DOHH2 (cell line): ENCODE measurements around the gene LRRC10B.

Experiments
- H3F3A ChIP-seq: fragments of 200-600 bp; sonication (generic), shearing (Covaris generic); 2 replicates; pipeline ENCODE4 v1.6.0; 2016; ENCODE audit warnings: antibody characterized with exemption, mild to moderate bottlenecking; ENCODE audit not compliant: control insufficient read depth, insufficient read depth
- H3K27ac ChIP-seq: fragments of 200-600 bp; sonication (generic); 2 replicates; pipeline ENCODE4 v1.5.1; 2014; ENCODE audit warnings: low read depth, mild to moderate bottlenecking, low read length, moderate library complexity
- H3K27me3 ChIP-seq: fragments of 200-600 bp; sonication (generic); 2 replicates; pipeline ENCODE4 v1.6.1; 2014; ENCODE audit warnings: mild to moderate bottlenecking, low read length, mixed read lengths; ENCODE audit not compliant: control insufficient read depth
- H3K36me3 ChIP-seq: fragments of 200-600 bp; sonication (generic); 2 replicates; pipeline ENCODE4 v1.6.1; 2014; ENCODE audit warnings: mild to moderate bottlenecking, low read length, moderate library complexity, mixed read lengths; ENCODE audit not compliant: control insufficient read depth
- H3K4me1 ChIP-seq: fragments of 200-600 bp; sonication (generic); 2 replicates; pipeline ENCODE4 v1.6.1; 2014; ENCODE audit warnings: mild to moderate bottlenecking, low read length, mixed read lengths; ENCODE audit not compliant: control insufficient read depth
- H3K4me2 ChIP-seq: fragments of 200-600 bp; sonication (generic); 2 replicates; pipeline ENCODE4 v1.6.0; 2014; ENCODE audit warnings: mild to moderate bottlenecking, low read length, moderate library complexity
- H3K4me3 ChIP-seq: fragments of 200-600 bp; sonication (generic); 2 replicates; pipeline ENCODE4 v1.5.1; 2014; ENCODE audit warnings: mild to moderate bottlenecking, low read length, mixed read lengths
- H3K79me2 ChIP-seq: fragments of 200-600 bp; sonication (generic); 2 replicates; pipeline ENCODE4 v1.6.1; 2014; ENCODE audit warnings: mild to moderate bottlenecking, low read length, mixed read lengths; ENCODE audit not compliant: control insufficient read depth
- H3K9me2 ChIP-seq: fragments of 200-600 bp; sonication (generic); replicated peaks from 2 replicates; pipeline ENCODE4 v1.6.1; 2014; ENCODE audit warnings: mild to moderate bottlenecking, low read length, mixed read lengths; ENCODE audit not compliant: control insufficient read depth
- H3K9me3 ChIP-seq: fragments of 200-600 bp; sonication (generic); 2 replicates; pipeline ENCODE4 v1.6.1; 2014; ENCODE audit warnings: antibody characterized with exemption, low read length, mixed read lengths; ENCODE audit not compliant: control insufficient read depth, insufficient read depth
- H4K20me1 ChIP-seq: fragments of 200-600 bp; sonication (generic); 2 replicates; pipeline ENCODE4 v1.6.0; 2014; ENCODE audit warnings: low read depth, mild to moderate bottlenecking, antibody characterized with exemption, low read length, moderate library complexity; ENCODE audit not compliant: control insufficient read depth, insufficient read depth
- EZH2phosphoT487 ChIP-seq: fragments of 200-600 bp; sonication (generic); IDR thresholded peaks from 2 replicates; pipeline ENCODE4 v1.6.1; 2017; ENCODE audit warnings: borderline replicate concordance, mild to moderate bottlenecking, antibody characterized with exemption, low read length, moderate library complexity, mixed read lengths
- TF ChIP-seq, protein P1 (sequence below): fragments of 200-600 bp; sonication (generic); IDR thresholded peaks from one replicate; pipeline ENCODE4 v1.5.1; 2014; ENCODE audit warnings: antibody characterized with exemption, mild to moderate bottlenecking, low read depth, low read length; ENCODE audit not compliant: poor library complexity, severe bottlenecking

LRRC10B gene

DNA sequence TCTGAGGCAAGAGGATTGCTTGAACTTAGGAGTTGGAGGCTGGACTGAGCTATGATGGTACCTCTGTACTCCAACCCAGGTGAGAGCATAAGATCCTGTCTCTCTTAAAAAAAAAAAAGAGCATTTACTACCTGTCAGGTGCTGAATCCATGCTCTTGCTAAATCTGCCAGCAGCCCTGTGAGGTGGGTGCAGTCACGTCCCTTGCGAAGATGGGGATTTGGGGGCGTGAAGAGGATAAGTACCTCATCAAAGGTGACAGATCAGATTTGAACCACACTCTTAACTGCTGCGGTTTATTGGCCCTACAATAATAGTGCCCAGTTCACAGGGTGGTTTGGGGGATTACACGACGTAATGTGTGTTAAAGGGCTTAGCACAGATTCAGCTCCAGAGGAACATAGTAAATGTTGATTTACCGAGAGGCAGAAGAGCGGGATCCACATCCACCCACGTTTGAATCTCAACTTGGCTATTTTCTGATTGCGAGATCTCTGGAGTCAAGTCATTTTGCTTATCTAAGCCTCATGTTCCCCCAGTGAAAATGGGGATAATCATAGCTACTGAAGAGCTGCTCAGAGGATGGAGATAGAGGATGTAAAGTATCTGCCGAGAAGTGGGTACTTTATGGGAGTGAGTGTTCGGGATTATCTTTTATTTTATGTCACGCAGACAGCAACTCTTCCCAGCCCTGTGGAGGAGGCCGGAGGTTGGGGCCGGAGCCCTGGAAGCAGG, 28.1 kb upstream of the LRRC10B start:
- peaks cover 11% of the 10 kb centered on the region; the same call in 1 of the 2 replicates for H3K27me3 ChIP-seq
- H3K9me2 ChIP-seq, result no peaks in the 10 kb centered on the region
- no peaks in the 10 kb centered on the region for H3K79me2 ChIP-seq
- no peak overlapping the region for H3K4me3 ChIP-seq
- H3F3A ChIP-seq, result no peaks in the 10 kb centered on the region; the same call in 1 of the 2 replicates
- H3K4me2 ChIP-seq, result no peak overlapping the region
- H3K27ac ChIP-seq, result no peak overlapping the region
- TF ChIP-seq EZH2phosphoT487, result no peak
- TF ChIP-seq, protein P1, sequence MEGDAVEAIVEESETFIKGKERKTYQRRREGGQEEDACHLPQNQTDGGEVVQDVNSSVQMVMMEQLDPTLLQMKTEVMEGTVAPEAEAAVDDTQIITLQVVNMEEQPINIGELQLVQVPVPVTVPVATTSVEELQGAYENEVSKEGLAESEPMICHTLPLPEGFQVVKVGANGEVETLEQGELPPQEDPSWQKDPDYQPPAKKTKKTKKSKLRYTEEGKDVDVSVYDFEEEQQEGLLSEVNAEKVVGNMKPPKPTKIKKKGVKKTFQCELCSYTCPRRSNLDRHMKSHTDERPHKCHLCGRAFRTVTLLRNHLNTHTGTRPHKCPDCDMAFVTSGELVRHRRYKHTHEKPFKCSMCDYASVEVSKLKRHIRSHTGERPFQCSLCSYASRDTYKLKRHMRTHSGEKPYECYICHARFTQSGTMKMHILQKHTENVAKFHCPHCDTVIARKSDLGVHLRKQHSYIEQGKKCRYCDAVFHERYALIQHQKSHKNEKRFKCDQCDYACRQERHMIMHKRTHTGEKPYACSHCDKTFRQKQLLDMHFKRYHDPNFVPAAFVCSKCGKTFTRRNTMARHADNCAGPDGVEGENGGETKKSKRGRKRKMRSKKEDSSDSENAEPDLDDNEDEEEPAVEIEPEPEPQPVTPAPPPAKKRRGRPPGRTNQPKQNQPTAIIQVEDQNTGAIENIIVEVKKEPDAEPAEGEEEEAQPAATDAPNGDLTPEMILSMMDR, result no peak
- no peaks in the 10 kb centered on the region for H3K9me3 ChIP-seq
- H3K36me3 ChIP-seq, result no peaks in the 10 kb centered on the region
- H3K4me1 ChIP-seq, result no peaks in the 10 kb centered on the region
- 0 out of 2 replicates have a peak, but pooled peaks cover 5% of the 10 kb centered on the region for H4K20me1 ChIP-seq

DNA sequence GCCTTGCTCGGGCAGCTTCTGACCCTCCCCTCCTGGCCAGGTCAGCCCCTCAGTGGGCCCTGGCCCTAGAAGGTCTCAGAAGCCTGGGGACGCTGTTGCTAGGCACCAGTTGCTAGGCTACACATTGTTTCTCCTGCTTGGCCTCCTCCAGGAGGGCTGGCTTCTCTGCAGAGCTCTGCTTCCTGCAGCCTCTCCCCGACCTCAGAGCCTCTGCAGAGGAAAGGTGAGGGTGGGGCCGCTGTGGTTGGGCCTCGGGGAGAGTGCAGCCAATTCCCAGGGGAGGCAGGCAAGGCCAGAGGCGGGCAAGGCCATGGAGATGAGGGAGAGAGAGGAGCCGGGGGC, 27.6 kb upstream of the LRRC10B start:
- peaks cover 11% of the 10 kb centered on the region; the same call in 1 of the 2 replicates for H3K27me3 ChIP-seq
- H3K4me1 ChIP-seq, result no peaks in the 10 kb centered on the region
- H4K20me1 ChIP-seq, result 0 out of 2 replicates have a peak, but pooled peaks cover 5% of the 10 kb centered on the region
- no peaks in the 10 kb centered on the region for H3K79me2 ChIP-seq
- no peak overlapping the region for H3K27ac ChIP-seq
- no peak for TF ChIP-seq EZH2phosphoT487
- TF ChIP-seq, protein P1, result no peak
- no peaks in the 10 kb centered on the region for H3K9me3 ChIP-seq
- H3K36me3 ChIP-seq, result no peaks in the 10 kb centered on the region
- H3K4me3 ChIP-seq, result no peak overlapping the region
- no peaks in the 10 kb centered on the region for H3K9me2 ChIP-seq
- H3F3A ChIP-seq, result no peaks in the 10 kb centered on the region; the same call in 1 of the 2 replicates
- no peak overlapping the region for H3K4me2 ChIP-seq

DNA sequence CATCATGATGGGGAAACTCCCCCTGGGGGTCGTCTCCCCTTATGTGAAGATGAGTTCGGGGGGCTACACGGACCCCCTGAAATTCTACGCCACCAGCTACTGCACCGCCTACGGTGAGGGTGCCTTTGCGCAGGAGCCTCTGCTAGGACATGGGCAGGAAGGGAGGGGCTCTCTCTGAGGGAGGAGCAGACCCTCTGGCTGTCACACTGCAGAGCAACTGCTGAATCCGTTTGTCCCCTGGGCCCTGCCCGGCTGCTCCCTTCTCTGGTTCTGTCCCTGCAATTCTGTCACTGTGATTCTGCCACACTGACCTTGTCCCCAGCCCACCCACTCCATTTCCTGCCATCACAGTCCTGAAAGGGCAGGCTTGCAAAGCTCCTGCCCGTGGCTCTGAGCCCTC, 26.7 kb upstream of the LRRC10B start:
- no peaks in the 10 kb centered on the region for H3K36me3 ChIP-seq
- no peak overlapping the region for H3K27ac ChIP-seq
- H3F3A ChIP-seq, result no peaks in the 10 kb centered on the region
- H3K27me3 ChIP-seq, result peaks cover 11% of the 10 kb centered on the region; the same call in 1 of the 2 replicates
- no peaks in the 10 kb centered on the region for H3K9me2 ChIP-seq
- no peaks in the 10 kb centered on the region for H3K4me1 ChIP-seq
- no peak overlapping the region for H3K4me3 ChIP-seq
- TF ChIP-seq EZH2phosphoT487, result no peak
- TF ChIP-seq, protein P1, result no peak
- no peaks in the 10 kb centered on the region for H3K9me3 ChIP-seq
- no peaks in the 10 kb centered on the region for H3K79me2 ChIP-seq
- no peak overlapping the region for H3K4me2 ChIP-seq
- H4K20me1 ChIP-seq, result 0 out of 2 replicates have a peak, but pooled peaks cover 5% of the 10 kb centered on the region
